ENCODE results near the gene SRRM2.

DNA sequence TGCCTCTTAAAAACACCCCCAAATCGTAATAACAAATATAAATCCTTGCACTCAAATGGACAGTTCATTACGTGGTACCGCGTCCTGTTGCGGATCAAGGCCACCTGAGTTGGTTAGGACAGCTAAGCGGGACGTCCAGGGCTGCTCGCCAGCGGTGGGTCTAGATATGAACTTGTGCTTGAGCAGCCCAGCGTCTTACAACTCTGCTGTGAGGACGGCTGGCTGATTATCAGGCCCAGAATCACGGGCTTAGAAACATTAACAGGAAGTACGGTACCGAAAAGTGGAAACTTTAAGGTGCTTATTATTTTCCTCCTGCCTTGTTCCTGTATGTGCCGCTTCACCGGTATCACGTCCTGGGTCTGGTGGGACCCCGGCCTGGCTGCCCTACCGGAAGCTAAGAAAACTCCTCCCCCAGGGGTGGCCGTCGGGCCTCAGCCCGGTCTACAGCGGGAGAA lies 832 bp upstream of the SRRM2 start:
- TF ChIP-seq, protein P1, sequence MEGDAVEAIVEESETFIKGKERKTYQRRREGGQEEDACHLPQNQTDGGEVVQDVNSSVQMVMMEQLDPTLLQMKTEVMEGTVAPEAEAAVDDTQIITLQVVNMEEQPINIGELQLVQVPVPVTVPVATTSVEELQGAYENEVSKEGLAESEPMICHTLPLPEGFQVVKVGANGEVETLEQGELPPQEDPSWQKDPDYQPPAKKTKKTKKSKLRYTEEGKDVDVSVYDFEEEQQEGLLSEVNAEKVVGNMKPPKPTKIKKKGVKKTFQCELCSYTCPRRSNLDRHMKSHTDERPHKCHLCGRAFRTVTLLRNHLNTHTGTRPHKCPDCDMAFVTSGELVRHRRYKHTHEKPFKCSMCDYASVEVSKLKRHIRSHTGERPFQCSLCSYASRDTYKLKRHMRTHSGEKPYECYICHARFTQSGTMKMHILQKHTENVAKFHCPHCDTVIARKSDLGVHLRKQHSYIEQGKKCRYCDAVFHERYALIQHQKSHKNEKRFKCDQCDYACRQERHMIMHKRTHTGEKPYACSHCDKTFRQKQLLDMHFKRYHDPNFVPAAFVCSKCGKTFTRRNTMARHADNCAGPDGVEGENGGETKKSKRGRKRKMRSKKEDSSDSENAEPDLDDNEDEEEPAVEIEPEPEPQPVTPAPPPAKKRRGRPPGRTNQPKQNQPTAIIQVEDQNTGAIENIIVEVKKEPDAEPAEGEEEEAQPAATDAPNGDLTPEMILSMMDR (IDR thresholded peaks at IDR 0.05) = no peak
- TF ChIP-seq POLR2AphosphoS5 (IDR thresholded peaks at IDR 0.05) (no peak), EP300 (IDR thresholded peaks at IDR 0.05) (no peak), POLR2A (IDR thresholded peaks at IDR 0.05) (no peak)
